Activated T-cell treated with anti-CD3 and anti-CD28 coated beads for 4 hours (primary cell): ENCODE data around the gene LSM2.
A peak's percentile ranks its signal among the peaks of the same experiment; 100 is the strongest.
"Not testable (repeated sequence)": the region's sequence is repeated elsewhere in the genome, so short reads cannot be mapped to it uniquely, and the experiment has no call there.

Experiments used
- DNase-seq: peaks from one replicate; pipeline ENCODE4 v3.0.0-alpha.2; 2020

LSM2 gene

GRCh38 chr6:31795616-31796298 is 11.0 kb downstream of the LSM2 start, which contains the start of gene VARS1:
Gene VARS1 (minus strand): TSS chr6:31795752. CDS start chr6:31795217, 535 bp downstream.
- peak; percentile 64 for DNase-seq

DNA sequence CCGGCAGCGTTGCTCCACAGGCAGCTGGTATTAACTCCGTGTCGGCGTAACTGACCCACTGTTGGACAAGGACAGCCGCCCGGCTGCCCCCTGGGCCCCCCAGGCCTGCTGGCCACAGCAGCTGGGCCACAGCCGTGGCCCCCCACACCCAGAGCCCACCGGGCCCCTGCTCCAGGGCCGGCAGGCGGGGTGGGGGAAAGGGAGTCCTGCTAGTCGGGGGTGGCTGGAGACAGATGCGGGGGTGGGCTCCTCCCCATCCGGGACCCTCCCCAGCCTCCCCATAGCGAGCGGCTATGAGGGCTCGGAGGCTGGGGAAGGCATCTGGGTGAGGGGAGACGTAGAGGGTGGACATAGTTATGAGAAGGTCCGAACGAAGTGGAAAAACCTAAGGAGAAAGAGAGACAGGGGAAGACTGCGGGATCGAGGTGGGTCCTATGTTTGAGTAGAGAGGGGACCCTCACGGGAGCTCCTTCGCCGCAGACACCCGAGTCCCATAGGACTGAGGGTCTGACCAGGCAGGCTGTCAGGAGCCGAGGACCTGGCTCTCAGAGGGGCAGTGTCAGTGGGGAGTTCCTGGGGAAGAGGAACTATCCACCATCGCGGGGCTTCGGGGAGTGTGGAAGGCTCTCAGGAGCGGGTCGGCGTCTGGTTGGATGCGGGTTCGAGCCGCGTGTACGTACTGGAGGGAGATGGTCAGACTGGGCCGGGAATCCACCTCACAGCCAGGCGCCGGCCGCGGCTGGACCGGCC is 11.7 kb downstream of the LSM2 start:
- peak; percentile 27 for DNase-seq

- DNase-seq, result no peak
Observed at GRCh38 chr6:31794294-31794865, 12.4 kb downstream of the LSM2 start.

DNA sequence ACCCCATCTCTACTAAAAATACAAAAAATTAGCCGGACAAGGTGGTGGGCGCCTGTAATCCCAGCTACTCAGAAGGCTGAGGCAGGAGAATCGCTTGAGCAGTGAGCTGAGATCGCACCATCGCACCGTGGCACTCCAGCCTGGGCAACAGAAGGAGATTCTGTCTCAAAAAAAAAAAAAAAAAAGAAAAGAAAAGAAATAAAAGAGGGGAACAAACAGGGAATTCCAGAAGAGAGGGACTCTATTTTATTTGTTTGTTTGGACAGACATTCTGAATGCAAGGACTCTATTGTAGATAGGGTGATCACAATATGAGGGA is 12.9 kb downstream of the LSM2 start:
- not testable (repeated sequence) for DNase-seq

- no peak for DNase-seq
Observed at GRCh38 chr6:31792761-31793171, 14.0 kb downstream of the LSM2 start.

DNA sequence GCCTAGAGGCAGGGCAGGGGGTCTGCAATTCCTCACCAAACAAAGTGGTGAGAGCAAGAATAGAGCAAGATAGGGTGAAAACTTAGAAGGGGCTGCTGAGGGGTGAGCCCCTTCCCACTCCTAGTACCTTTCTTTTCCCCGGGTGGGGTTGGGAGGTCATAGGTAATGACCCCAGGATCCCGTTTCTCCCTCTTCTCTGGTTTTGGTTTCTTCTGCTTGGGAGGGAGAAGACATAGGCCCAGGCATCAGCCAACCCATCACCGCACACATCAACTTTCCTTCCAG is 14.7 kb downstream of the LSM2 start:
- DNase-seq, result no peak

GRCh38 chr6:31791324-31792089 is 15.3 kb downstream of the LSM2 start:
- no peak for DNase-seq

DNA sequence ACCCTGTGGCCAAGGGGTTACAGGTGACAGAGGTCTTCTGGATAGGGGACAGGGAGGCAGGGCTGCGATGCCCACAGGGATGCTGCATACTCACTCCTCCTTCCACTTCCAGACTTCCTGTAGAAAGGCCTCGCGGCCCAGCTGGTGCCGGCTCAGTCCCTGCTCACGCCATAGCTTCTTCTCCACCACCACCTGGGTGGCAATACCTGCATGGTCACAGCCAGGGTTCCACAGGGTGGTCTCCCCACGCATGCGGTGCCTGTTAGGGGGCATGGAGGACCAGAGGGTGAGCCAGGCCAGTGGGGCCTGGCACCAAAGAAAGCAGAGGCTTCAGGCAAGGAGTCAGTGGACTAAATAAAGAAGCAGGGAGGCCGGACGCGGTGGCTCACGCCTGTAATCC is 21.3 kb downstream of the LSM2 start:
- no peak for DNase-seq

- no peak for DNase-seq
Observed at GRCh38 chr6:31784098-31784925, 22.5 kb downstream of the LSM2 start.

DNA sequence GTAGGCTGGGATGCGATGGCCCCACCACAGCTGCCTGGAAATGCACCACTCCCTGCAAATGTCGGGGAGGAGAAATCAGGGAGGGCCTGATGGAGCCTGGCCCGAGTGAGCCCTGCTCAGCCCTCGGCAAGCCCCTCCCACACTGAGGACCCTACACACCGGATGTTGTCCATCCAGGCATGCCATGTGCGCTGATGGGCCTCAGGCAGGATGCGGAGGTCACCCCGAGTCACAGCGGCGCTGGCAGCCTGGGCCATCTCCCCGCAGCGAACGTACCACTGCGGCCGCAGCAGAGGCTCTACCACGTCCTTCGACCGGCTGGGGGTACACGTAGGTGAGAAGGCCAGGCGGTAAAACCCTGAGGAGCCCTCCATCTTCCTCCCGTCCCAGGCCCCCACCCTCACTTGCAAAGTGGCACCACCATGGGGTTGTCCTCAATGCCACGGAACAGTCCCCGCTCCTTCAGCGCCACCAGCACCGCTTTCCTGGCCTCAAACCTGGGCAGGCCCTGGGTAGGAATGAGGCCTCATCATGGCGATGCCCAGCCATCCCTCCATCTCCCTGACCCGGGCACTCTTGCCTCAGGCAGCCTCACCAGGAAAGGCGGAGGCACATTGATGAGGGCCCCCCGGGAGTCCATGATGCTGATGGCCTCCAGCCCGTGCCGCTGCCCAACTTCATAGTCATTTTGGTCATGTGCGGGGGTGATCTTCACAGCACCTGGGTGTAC is 24.5 kb downstream of the LSM2 start:
- no peak for DNase-seq

DNA sequence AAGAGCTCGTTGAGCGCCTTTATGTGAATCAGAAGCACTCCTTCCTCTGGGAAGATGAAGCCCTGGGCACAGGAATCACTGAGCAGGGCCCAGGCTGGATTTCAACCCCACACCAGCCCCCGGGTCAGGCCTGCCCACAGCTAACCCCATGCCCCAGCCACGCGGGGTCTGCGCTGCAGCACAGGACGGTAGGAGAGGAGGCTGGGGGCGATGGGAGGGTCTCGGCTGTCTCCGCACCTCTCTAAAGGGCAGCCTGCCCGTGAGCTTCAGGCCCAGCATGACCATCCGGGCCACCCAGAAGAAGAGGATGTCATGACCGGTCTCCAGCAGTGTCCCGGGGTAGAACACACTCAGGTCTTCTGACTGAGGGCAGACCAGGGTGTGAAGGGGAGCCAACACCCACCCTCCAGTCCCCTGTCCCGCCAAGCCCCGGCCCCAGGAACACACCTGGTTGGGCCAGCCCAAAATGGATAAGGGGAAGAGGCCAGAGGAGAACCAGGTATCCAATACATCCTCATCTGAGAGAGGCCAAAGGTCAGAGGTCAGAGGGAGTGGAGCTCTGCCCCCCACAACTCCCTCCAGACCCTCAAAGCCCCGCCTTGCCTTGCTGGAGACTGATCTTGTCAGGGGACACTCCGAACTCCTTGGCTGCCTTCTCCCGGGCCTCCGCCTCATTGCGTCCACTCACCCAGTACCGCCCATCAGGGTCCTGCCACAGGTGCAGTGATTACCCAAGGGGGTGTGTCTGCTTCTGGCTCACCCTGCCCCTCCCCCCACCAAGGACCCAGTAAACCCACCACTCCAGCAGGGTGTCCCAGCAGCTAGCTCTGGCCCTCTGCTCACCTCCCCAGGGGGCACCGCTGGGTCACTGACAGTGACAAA is 25.3 kb downstream of the LSM2 start:
- no peak for DNase-seq

DNA sequence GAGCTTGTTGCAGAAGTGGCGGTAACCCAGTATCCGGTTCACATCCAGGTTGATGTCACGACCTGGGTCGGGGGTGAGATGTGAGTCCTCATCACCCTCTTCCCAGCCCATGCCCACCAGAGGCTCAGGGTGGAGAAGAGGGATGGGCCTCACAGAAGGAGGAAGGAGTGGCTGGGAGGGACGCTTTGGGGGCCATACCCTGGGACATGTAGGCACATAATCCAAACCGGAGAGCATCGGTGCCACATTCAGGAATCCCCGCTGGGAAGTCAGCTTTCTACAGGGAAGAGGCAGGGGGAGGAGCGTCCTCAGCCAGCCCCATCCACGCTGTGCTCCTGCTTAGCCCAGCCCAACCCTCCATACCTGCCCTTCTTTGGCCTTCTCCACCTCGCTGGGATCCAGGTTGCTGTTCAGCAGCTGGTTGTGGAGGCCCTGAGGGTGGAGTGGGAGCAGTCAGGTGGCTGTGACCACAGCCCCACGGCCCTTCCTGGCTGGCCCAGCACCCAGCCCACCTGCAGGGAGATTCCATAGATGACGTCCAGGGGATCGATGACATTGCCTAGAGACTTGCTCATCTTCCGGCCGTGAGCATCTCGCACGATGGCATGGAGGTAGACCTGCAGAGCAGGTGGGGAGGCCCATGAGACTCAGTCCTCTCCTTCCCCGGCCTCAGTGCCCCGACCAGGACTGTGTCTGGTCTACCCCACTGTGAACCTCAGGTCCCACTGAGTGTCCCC is 26.1 kb downstream of the LSM2 start:
- no peak for DNase-seq

DNA sequence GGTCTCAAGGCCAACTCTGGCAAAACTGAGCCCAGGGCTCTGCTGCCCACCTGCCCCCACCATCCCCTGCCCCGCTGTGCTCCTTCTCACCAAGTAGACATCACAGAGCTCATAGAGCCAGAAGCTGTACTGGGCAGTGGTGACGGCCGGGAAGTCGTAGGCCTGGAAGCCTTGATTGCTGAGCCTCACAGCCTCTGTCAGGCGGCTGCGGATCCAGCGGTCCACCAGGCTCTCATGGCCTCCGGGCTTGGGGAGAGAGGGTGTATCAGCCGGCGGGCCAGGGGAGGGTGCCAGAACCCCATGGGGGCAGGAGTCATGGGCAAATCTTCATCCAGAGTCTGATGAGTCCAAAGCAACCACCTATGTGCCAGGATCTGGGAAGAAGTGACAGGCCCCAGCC is 26.9 kb downstream of the LSM2 start:
- no peak for DNase-seq

GRCh38 chr6:31778999-31779885 is 27.5 kb downstream of the LSM2 start:
- DNase-seq, result no peak

DNA sequence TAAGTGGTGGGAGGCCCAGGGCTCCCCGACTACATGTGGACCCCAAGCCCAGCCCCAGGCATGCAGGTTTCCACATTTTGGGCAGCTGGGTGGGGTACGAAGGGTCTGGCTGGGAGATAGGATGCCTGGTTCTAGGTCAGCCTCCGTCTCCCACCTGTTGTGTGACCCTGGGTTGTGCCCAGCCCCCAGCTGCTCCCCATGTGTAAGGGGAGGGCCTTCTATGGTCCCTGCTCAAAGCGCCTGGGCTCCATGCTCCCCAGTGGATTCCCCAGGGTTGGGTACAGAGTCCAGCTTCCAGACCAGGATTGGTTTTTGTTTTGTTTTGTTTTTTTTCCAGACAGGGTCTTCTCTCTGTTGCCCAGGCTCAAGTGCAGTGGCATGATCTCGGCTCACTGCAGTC is 28.6 kb downstream of the LSM2 start:
- no peak for DNase-seq

DNA sequence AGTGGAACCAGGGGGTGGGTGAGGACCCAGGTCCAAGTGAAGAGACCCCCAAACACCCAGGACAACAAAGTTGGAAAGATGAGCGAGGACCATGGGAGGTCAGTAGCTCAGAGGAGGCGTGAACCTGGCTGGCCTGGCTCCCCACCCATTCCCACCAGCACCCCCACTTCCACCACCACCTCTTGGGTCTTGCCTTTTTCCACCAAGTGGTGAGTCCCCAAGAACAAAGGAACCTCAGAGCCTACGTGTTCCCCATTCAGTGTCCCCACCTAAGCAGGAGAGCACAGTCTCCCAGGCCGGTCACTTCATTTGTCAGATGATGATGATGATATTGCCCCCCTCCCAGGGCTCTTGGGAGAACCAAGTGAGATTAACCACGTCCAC is 29.1 kb downstream of the LSM2 start:
- no peak for DNase-seq

DNA sequence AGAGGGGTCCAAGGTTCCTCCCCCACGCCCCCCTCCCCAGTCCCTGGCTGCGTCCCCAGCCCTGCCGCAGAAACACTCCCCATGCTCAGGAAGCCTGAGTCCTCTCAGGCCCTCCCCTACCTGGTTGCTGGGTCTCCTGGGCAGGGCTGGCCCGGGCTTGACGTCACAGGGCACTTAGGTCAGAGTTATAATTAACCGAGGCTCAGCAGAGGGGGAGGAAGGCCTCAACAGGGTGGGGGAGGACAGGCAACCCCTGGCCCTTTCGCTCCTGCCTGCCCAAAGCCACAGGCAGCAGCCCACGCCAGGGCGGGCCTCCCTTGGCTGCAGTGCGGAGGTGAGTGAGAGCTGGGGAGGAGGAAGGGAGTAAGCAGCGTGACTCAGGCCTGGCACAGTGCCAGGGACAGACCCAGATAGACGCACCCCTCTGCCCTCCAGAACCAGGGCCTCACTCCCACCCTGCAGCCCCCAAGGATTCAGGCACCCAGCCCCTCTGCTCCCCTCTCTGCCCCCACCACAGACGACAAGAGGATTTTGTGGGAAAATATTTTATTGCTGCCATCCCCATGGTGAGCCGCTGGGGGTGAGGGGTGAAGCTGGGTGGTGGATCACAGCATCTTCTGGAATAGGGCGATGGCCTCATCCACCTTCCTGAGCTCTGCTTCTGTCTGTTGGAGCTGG is 29.6 kb downstream of the LSM2 start, which contains the start of gene VWA7:
Gene VWA7 (minus strand): TSS at position 340 of the 678 bp plus-strand sequence. CDS start 549 bp downstream, outside the sequence.
- DNase-seq, result peak; percentile 65

GRCh38 chr6:31776485-31776988 is 30.2 kb downstream of the LSM2 start:
- no peak for DNase-seq
